HepG2 (cell line): ENCODE results near the gene IKZF4. TPM values are rescaled to one million over a fixed set of nuclear protein-coding genes. Genes with fewer than 3 reads are reported as not detected.

Experiments
- BORCS8-MEF2B ChIP-seq: sonication (generic); formaldehyde crosslinking; IDR thresholded peaks from 2 replicates; pipeline ENCODE4 v1.8.0; 2022; ENCODE audit warnings: mild to moderate bottlenecking, missing genetic modification reagents
- CBX1 ChIP-seq: IDR thresholded peaks from one replicate; pipeline ENCODE4 v1.6.1; 2016; ENCODE audit warnings: antibody characterized with exemption, low read depth
- CREB3 ChIP-seq: sonication (generic); formaldehyde crosslinking; IDR thresholded peaks from 2 replicates; pipeline ENCODE4 v1.5.0; 2020; ENCODE audit warnings: missing genetic modification reagents
- FOXK2 ChIP-seq: fragments of 450-650 bp; IDR thresholded peaks from 2 replicates; pipeline ENCODE4 v1.6.1; 2016
- GABPB1 ChIP-seq: IDR thresholded peaks from 2 replicates; pipeline ENCODE4 v1.6.1; 2016; ENCODE audit warnings: mild to moderate bottlenecking, missing genetic modification reagents, moderate library complexity, missing compliant biosample characterization
- GATAD1 ChIP-seq: IDR thresholded peaks from 2 replicates; pipeline ENCODE4 v1.6.1; 2016; ENCODE audit warnings: missing genetic modification reagents, missing compliant biosample characterization
- HOXA3 ChIP-seq: sonication (generic); formaldehyde crosslinking; IDR thresholded peaks from 2 replicates; pipeline ENCODE4 v1.5.0; 2020; ENCODE audit warnings: missing genetic modification reagents
- IRF2 ChIP-seq: IDR thresholded peaks from 2 replicates; pipeline ENCODE4 v1.6.1; 2018; ENCODE audit warnings: missing genetic modification reagents, missing compliant biosample characterization
- KAT8 ChIP-seq: IDR thresholded peaks from 2 replicates; pipeline ENCODE4 v1.6.1; 2016; ENCODE audit warnings: missing genetic modification reagents, missing compliant biosample characterization
- LCORL ChIP-seq, 2 experiments: fragments of 450-650 bp in 1 of 2; sonication (generic) in 1 of 2; formaldehyde crosslinking in 1 of 2; IDR thresholded peaks; 2 replicates each; pipeline versions ENCODE4 v1.5.0 to v1.6.1; 2017 to 2020; ENCODE audit warnings: antibody characterized with exemption in 1 of 2, missing genetic modification reagents in 1 of 2
- MEIS1 ChIP-seq: sonication (generic); formaldehyde crosslinking; IDR thresholded peaks from 2 replicates; pipeline ENCODE4 v1.9.0; 2021; ENCODE audit warnings: mild to moderate bottlenecking, missing genetic modification reagents, moderate library complexity, borderline replicate concordance
- NR2F6 ChIP-seq, 2 experiments: IDR thresholded peaks; 2 replicates each; pipeline ENCODE4 v1.6.1; 2016; ENCODE audit warnings: antibody characterized with exemption in 1 of 2, mild to moderate bottlenecking in 1 of 2
- POLR2G ChIP-seq: fragments of 200-400 bp; formaldehyde crosslinking; IDR thresholded peaks from 2 replicates; pipeline ENCODE4 v1.6.1; 2018; ENCODE audit warnings: mild to moderate bottlenecking, low read depth, low read length, moderate library complexity
- PRPF4 ChIP-seq: fragments of 200-400 bp; formaldehyde crosslinking; IDR thresholded peaks from 2 replicates; pipeline ENCODE4 v1.6.1; 2016; ENCODE audit warnings: low read length, low read depth; ENCODE audit not compliant: poor library complexity, severe bottlenecking
- RNF2 ChIP-seq: fragments of 450-650 bp; conservative IDR thresholded peaks from 2 replicates; pipeline ENCODE4 v1.6.1; 2016; ENCODE audit warnings: low read depth
- SALL2 ChIP-seq: sonication (generic); formaldehyde crosslinking; IDR thresholded peaks from 2 replicates; pipeline ENCODE4 v1.8.1; 2023; ENCODE audit warnings: mild to moderate bottlenecking, missing genetic modification reagents, inconsistent platforms
- SMC3 ChIP-seq: IDR thresholded peaks from 2 replicates; pipeline ENCODE4 v1.6.1; 2011; ENCODE audit warnings: low read length, improper control_type of control experiment
- TOE1 ChIP-seq: sonication (generic); formaldehyde crosslinking; IDR thresholded peaks from 2 replicates; pipeline ENCODE4 v1.4.0; 2020; ENCODE audit warnings: mild to moderate bottlenecking, missing genetic modification reagents
- TP53 ChIP-seq: sonication (generic); formaldehyde crosslinking; conservative IDR thresholded peaks from 2 replicates; pipeline ENCODE4 v1.4.0; 2020; ENCODE audit warnings: missing genetic modification reagents
- ZFP37 ChIP-seq: sonication (generic); formaldehyde crosslinking; IDR thresholded peaks from 2 replicates; pipeline ENCODE4 v1.4.0; 2020; ENCODE audit warnings: missing genetic modification reagents, borderline replicate concordance
- ZNF136 ChIP-seq: sonication (generic); formaldehyde crosslinking; IDR thresholded peaks from 2 replicates; pipeline ENCODE4 v1.8.1; 2022; ENCODE audit warnings: low read depth, mild to moderate bottlenecking, moderate library complexity, missing genetic modification reagents
- ZNF143 ChIP-seq: sonication (generic); formaldehyde crosslinking; IDR thresholded peaks from 2 replicates; pipeline ENCODE4 v1.4.0; 2020; ENCODE audit warnings: missing genetic modification reagents
- ZNF430 ChIP-seq: sonication (generic); formaldehyde crosslinking; IDR thresholded peaks from 2 replicates; pipeline ENCODE4 v1.9.0; 2021; ENCODE audit warnings: mild to moderate bottlenecking, missing genetic modification reagents
- ZNF530 ChIP-seq: sonication (generic); formaldehyde crosslinking; IDR thresholded peaks from 2 replicates; pipeline ENCODE4 v1.5.0; 2020; ENCODE audit warnings: low read depth, mild to moderate bottlenecking, missing genetic modification reagents
- ZNF644 ChIP-seq: IDR thresholded peaks from 2 replicates; pipeline ENCODE4 v1.6.1; 2016; ENCODE audit warnings: low read depth
- ZNF75D ChIP-seq: sonication (generic); formaldehyde crosslinking; IDR thresholded peaks from 2 replicates; pipeline ENCODE4 v1.8.1; 2023; ENCODE audit warnings: missing genetic modification reagents, mild to moderate bottlenecking, borderline replicate concordance
- ZNF784 ChIP-seq: sonication (generic); formaldehyde crosslinking; IDR thresholded peaks from 2 replicates; pipeline ENCODE4 v1.5.1; 2020; ENCODE audit warnings: missing genetic modification reagents, mild to moderate bottlenecking, borderline replicate concordance
- ZNF788 ChIP-seq: sonication (generic); formaldehyde crosslinking; IDR thresholded peaks from 2 replicates; pipeline ENCODE4 v1.5.0; 2020; ENCODE audit warnings: mild to moderate bottlenecking, missing genetic modification reagents, borderline replicate concordance
- ZSCAN29 ChIP-seq: sonication (generic); formaldehyde crosslinking; conservative IDR thresholded peaks from 2 replicates; pipeline ENCODE4 v1.4.0; 2020; ENCODE audit warnings: mild to moderate bottlenecking, missing genetic modification reagents
- polyA plus RNA-seq, 8 experiments: library from polyadenylated mRNA; depleted of rRNA in 3 of 8; stranded (reverse) in 7 of 8; unstranded in 1 of 8; fragments of >200 nt; fragmentation: Illumina TruSeq in 4 of 8; extraction: Trizol in 4 of 8; gene quantifications; 2 replicates each; pipeline versions ENCODE4 v1.2.1 to v1.2.3, GENCODE V29; 2011 to 2016; ENCODE audit warnings: low read depth in 4 of 8, missing spikeins in 1 of 8, mixed read lengths in 1 of 8; ENCODE audit not compliant: insufficient read depth in 1 of 8
- total RNA-seq, 5 experiments: library from RNA; depleted of rRNA; stranded (reverse); fragments of >200 nt; fragmentation: Illumina TruSeq; extraction: Trizol; gene quantifications; 2 replicates each; pipeline ENCODE4 v1.2.3, GENCODE V29; 2016; ENCODE audit warnings: low read depth in 1 of 5

IKZF4 gene
- total and polyA plus RNA-seq, 2 of the 13 experiments (the other 11 are each of a cell fraction or from before 2014, with no cell fraction given) = 0.58 to 2.2 TPM

GRCh38 chr12:56078931-56079722 is 58.3 kb downstream of the IKZF4 start (continued):
- TF ChIP-seq ZNF788 (CRISPR knock-in tag) (0 out of 2 replicates have a peak, but pooled peaks have one; percentile 28), KAT8 (CRISPR knock-in tag) (peak; percentile 33), TP53 (CRISPR knock-in tag) (peak; percentile 20; the same call in 1 of the 2 replicates), ZSCAN29 (CRISPR knock-in tag) (0 out of 2 replicates have a peak, but pooled peaks have one; percentile 52), SALL2 (CRISPR knock-in tag) (peak; percentile 59; the same call in 1 of the 2 replicates), BORCS8-MEF2B (CRISPR knock-in tag) (peak; percentile 84), ZNF143 (CRISPR knock-in tag) (peak; percentile 51; the same call in 1 of the 2 replicates), TOE1 (CRISPR knock-in tag) (no peak), ZNF530 (CRISPR knock-in tag) (no peak; the same call in 1 of the 2 replicates), ZNF644 (CRISPR knock-in tag) (peak; percentile 29; the same call in 1 of the 2 replicates), POLR2G (peak; percentile 87), RNF2 (no peak), ZNF75D (CRISPR knock-in tag) (no peak), NR2F6 (IDR thresholded peaks at IDR 0.05) (no peak), NR2F6 (CRISPR knock-in tag; IDR thresholded peaks at IDR 0.05) (peak; percentile 21; the same call in 1 of the 2 replicates), GABPB1 (CRISPR knock-in tag) (peak; percentile 66; the same call in 1 of the 2 replicates), ZNF430 (CRISPR knock-in tag) (no peak), CBX1 (no peak), LCORL (IDR thresholded peaks at IDR 0.05) (peak; percentile 72; the same call in 1 of the 2 replicates), LCORL (CRISPR knock-in tag; IDR thresholded peaks at IDR 0.05) (peak; percentile 100), GATAD1 (CRISPR knock-in tag) (0 out of 2 replicates have a peak, but pooled peaks have one; percentile 36), ZNF784 (0 out of 2 replicates have a peak, but pooled peaks have one; percentile 15), SMC3 (peak; percentile 51; the same call in 1 of the 2 replicates), ZNF136 (0 out of 2 replicates have a peak, but pooled peaks have one; percentile 28), IRF2 (CRISPR knock-in tag) (peak; percentile 39; the same call in 1 of the 2 replicates), MEIS1 (CRISPR knock-in tag) (no peak), CREB3 (CRISPR knock-in tag) (no peak), HOXA3 (CRISPR knock-in tag) (peak; percentile 66; the same call in 1 of the 2 replicates), FOXK2 (no peak), ZFP37 (CRISPR knock-in tag) (no peak), PRPF4 (no peak)
